ENCODE results near the gene PTP4A2.

The PTP4A2 gene

DNA sequence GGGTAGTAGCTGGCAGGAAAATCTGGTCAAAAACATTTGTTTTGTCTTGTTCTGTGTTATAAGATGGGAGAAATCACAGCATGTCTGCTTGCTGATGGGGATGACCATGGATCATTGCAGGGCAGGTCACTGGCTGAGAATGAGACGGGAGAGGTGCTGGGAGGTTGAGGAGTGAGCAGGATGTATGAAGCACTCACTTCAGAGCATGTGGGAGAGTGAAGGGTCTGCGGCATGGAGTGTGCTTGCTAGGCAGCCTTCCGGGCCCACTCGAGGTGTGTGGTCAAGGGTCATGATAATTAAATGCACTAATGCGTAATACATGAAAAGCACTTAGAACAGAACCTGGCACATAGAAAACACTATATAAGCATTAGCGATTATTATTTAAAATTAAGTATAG, 80.3 kb downstream of the PTP4A2 start:
- no peak for DNase-seq
